Keratinocyte (primary cell): Measurements from ENCODE around the gene UBE2N.

Source experiments
- CTCF ChIP-seq, 3 experiments: IDR thresholded peaks in 1 of 3; conservative IDR thresholded peaks in 1 of 3; optimal IDR thresholded peaks in 1 of 3; 2 replicates in 2 of 3; 3 replicates in 1 of 3; pipeline versions ENCODE3 to v1.5.1; 2011; ENCODE audit warnings: low read length in 3 of 3, mild to moderate bottlenecking in 3 of 3, moderate library complexity in 2 of 3, control low read depth in 1 of 3, inconsistent platforms in 1 of 3; ENCODE audit not compliant: insufficient read depth in 2 of 3; ENCODE audit errors: extremely low read depth in 1 of 3
- EZH2 ChIP-seq: IDR thresholded peaks from one replicate; pipeline ENCODE4 v1.6.1; 2012; ENCODE audit warnings: inconsistent platforms, mild to moderate bottlenecking, low read length, moderate library complexity

GRCh38 chr12:93483151-93483807 is 41.5 kb upstream of the UBE2N start:
- no peak for TF ChIP-seq EZH2
- TF ChIP-seq CTCF (optimal IDR thresholded peaks at IDR 0.05 in 1 of 3, IDR thresholded peaks at IDR 0.05 in 1 of 3, conservative IDR thresholded peaks at IDR 0.05 in 1 of 3; ENCODE audit: extremely low read depth in 1 of 3, insufficient read depth in 2 of 3, low read length in 3 of 3), result no peak
